SK-N-SH treated with all-trans-retinoic acid at 6 μM for 48 hours (cell line): ENCODE measurements around the gene LCN1.

Experiments
- ARNTL ChIP-seq: fragments of 450-650 bp; formaldehyde crosslinking; IDR thresholded peaks from 2 replicates; pipeline ENCODE4 v1.5.0; 2020; ENCODE audit warnings: low read depth, mild to moderate bottlenecking, moderate library complexity, borderline replicate concordance
- ESRRG ChIP-seq: fragments of 250-450 bp; sonication (Bioruptor Pico); IDR thresholded peaks from 2 replicates; pipeline ENCODE4 v1.6.1; 2021; ENCODE audit warnings: mild to moderate bottlenecking

DNA sequence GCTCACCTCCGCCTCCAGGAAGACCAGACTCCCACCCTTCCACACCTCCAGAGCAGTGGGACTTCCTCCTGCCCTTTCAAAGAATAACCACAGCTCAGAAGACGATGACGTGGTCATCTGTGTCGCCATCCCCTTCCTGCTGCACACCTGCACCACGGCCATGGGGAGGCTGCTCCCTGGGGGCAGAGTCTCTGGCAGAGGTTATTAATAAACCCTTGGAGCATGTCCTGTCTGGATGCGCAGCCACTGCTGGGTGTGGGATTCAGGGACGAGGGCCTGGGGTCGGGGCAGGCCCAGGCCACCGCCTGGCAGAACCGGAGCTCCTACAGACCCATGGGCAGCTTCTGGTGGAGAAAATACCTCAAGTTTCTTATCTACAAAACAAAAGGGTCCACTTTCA, 45.3 kb downstream of the LCN1 start:
- TF ChIP-seq ARNTL (CRISPR knock-in tag) = no peak
- no peak for TF ChIP-seq ESRRG (CRISPR knock-in tag)
